Measurements from ENCODE around the gene TFEB.

TFEB gene

GRCh38 chr6:41736800-41737555 is 1.6 kb upstream of the TFEB start:
- no peak for DNase-seq

- DNase-seq: no peak
Observed at GRCh38 chr6:41736186-41736733, 852 bp upstream of the TFEB start.

DNA sequence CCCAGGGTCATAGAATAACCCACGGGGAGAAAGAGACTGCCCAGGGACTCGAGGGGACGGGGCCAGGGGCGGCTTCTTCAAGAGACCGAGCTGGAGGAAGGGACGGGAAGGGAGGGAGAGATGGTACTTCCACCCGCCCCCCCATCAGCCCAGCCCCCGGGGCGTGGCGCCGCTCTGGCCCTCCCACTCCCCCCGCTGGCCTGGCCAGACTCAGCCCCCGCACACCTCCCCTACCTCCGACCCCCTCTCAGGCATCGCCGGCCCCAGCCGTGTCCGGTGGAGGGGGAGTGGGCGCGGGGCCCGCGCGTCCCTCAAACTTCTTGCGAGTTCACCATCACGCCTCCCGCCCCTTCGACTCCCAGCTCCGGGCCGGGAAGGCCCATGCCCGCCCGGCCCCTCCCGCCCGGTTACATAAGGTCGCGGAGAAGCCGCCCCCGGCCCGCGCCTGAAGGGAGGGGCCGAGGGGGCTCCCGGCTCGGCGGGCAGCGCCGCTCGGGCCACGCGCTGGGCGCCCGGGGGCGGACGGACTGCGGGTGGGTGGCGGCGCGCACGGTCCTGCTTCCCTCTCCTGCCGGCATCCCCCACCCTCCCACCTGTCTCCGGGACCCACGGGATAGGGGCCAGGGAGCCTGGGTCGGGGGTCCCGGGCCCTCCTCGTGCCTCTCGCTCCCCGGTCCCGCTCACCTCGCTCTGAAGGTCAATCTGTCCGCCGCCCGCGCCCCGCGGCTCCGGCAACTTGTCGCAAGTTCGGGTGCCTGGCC is 562 bp downstream of the TFEB start:
- peak; percentile 91 for DNase-seq

DNA sequence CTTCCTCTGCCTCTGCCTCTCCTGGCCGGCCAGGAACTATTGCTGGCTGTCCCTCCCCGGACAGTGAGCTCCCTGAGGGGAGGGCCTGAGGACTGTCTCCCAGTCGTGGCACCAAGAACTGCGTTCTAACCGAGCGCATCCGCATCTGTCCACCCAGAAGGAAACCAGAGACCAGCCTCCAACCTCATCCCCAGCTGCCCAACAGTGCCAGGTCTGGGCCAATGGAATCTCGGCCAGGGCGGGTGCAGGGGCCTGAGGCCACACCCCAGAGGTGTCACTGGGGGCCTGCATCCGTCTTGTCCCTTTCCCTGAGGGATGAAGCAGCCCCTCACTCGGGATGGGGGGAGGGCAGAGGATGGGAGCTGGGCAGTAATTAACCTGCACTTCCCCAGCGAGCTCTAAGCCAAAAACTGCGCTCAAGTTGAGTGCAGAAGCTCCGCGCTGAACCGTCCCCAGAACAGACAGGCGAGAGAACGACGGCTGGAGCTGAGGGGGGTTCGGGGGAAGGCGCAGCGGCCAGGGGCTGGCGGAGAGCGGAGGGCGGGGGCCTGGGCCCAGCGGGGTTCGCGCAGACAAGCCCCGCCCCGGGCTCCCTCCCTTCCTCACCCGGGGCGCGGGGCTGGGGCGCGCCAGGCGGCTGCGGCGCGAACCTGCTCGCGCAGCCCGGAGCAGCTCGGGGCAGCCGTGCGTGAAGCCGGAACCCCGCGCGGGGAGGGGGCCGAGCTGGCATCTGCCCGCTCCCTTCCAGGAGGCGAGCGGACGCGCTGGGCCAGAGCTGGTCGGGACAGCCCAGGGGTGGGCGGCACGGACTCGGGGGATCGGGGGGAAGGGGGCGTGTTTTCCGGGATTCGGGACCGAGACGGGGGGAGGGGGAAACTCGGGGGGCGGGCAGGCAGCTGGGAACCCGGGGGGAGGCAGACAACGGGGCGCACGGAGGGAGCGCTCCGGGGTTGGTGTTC is 1.4 kb downstream of the TFEB start:
- peak; percentile 87 for DNase-seq

GRCh38 chr6:41733360-41733706 is 2.1 kb downstream of the TFEB start:
- DNase-seq: no peak

DNA sequence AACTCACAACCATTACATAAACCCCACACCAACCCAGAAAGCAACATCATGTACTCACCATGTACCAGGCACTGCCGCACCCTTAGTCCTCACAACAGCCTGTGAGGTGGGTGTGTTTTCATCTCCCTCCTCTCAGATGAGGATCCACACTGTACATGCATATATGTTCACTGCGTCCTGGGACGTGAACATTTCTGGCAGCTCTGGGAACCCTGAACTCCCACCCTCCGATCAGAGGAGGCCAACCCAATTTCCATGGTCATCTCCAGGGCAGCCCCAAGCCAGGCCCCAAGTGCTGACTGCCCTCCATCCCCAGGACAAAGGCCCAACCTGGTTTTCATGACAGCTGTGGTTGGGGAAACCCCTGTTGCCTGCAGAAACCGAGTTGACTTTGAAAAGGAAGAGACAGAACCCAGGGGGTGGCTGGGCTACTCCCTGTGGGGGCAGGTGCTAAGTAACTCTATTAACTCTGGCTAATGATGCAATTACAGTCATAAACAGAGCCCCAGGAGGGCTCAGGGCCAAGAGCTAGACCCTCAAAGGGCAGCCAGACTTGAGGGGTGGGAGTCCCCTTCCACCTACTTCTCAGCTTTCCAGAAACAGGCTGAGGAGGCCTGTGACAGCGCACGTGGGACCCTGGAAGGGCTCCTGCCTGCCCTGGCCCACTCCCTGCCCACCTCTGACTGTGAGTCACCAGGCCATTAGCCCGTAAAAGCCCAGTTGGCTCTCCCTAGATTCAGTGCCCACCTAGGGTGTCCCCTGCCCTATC is 2.6 kb downstream of the TFEB start:
- no peak for DNase-seq

GRCh38 chr6:41732149-41732548 is 3.3 kb downstream of the TFEB start:
- no peak for DNase-seq

DNA sequence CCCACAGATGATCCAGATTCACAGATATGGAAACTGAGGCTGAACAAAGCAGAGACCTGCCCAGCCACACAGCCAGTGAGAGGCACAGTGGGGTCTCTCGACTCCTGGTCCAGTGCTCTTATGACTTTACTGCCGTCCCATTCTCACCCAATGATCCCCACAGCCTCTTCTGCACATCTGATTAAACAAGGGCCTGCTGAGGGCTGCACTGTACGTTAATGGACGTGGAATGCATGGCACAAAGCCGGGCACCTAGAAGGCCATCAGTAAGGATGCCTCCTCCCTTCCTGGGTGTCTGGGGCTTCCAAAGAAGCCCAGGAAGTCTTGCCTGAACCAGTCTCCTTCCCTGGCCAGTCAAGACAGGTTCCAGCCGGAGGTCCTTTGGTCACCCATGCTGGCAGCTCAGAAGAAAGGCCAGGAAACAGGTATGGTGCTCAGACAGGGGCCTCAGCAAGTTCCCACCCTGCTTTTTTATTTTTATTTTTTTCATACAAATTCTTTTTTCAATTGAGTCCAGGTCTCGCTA is 3.8 kb downstream of the TFEB start:
- DNase-seq: no peak

DNA sequence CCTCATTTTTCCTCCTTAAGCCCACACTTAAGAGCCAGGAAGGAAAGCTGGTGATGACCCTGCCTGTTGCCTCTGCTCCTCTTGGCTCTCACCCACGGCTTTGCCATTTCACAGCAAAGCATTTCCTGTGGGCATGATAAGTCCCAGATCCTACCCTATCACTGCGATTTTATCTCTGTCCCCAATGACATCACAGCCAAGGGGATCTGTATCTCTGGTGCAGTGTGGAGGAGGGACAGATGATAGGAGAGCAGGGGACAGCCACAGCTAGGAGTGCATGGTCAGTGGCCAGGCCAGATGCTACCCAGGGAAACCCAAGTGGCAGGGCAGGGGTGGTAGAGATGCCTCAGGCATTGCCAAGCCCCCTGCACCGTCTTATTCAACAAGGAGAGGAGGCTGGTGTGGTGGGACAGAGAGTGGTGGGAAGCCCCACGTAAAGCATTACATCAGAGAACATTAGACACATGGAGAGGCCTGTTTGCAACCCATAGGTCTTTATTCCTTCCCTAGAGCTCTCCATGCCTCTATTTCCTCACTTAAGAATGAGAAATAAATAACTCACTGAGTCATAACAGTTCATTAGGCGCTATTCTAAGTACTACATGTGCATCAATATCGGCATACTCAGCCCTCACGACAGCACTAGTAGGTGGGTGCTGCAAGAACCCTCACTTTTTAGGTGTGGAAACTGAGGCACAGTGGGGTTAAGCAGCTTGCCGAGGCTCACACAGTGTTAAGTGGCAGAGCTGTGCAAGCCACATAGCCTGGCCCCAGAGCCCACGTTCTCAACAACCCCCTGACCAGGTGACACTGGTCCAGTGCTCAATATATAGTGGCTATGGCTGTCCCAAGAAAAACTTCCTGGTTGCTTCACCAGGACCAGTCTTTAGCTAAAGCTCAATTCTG is 4.6 kb downstream of the TFEB start:
- DNase-seq: no peak

DNA sequence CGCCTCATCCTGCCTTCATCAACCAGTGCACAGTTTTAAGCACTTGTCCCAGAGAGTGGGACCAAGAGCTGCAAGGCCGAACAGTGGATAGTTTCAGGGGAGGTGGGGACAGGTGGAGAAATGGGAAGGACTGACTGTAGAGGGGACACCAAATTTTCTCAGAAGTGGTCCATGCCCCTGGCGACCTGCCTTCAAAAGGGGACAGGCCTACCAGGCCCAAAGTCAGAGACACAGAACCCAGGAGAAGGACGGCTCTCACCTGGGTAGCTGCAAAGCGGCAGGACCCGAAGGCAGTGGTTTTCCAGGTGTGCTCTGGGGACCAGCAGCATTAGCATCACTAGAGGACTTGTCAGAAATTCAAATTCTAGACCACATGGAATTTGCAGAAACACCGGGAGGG is 5.8 kb downstream of the TFEB start:
- DNase-seq: no peak

DNA sequence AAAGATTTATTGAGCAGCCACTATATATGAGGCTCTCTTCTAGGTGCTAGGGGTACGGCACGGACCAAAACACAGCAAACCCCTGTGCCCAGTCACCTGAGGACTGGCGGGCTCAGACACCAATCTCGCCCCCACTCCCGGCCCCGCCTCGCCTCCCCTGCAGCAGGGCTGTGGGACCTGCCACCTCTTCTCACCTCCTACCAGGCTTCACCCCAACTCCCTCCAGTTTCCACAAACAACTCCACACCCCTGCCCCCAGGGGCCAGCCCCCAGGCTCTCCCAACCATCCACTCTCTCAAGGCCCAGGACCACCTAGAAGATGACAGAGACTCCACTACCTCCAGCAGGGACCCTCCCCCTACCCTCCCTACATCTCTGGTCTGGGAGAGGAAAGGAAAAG is 6.5 kb downstream of the TFEB start:
- DNase-seq: no peak

DNA sequence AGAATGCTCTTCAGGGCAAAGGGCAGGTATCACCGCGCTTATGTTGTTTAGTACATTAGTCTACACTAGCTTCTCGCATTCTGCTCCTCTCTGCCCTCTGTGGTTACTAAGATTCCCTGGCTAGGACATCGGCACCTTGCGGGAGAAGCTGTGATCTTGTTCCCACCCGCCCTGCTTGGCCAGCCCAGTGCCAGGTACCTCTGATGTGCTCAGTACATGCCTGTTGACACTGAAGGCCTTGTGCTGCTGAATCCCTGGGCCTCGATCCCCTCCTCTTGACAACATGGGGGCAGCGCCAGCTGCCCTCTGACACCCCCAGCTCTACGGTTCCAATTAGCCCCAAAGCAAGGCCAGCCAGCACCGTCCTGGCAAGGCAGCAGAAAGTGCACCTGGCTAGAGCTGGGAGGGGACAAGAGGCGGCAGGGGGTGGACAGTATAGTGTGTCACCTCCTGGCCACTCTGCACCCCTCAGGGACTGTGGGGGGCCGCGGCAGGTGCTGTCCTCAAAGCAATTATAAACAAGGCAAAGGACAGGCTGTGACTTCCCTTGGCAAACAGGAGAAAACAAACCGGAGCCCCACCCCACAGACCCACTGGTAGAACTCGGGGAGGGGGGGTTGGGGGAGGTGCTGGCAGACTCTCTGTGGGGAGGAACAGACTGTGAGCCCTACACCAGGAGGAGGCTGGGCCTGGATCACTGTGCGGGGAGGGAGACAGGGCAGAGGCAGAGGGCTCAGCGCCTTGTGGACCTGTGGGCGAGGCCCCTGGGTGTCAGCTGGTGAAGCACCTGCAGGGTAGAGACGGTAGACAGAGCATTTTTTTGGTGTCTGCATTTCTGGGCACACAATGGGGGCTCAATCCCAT is 7.1 kb downstream of the TFEB start:
- DNase-seq: no peak

GRCh38 chr6:41727705-41728072 is 7.7 kb downstream of the TFEB start:
- DNase-seq: no peak

- DNase-seq: no peak
Observed at GRCh38 chr6:41726876-41727275, 8.5 kb downstream of the TFEB start.

- no peak for DNase-seq
Observed at GRCh38 chr6:41724586-41725501, 10.6 kb downstream of the TFEB start.

GRCh38 chr6:41724228-41724580 is 11.2 kb downstream of the TFEB start:
- no peak for DNase-seq

DNA sequence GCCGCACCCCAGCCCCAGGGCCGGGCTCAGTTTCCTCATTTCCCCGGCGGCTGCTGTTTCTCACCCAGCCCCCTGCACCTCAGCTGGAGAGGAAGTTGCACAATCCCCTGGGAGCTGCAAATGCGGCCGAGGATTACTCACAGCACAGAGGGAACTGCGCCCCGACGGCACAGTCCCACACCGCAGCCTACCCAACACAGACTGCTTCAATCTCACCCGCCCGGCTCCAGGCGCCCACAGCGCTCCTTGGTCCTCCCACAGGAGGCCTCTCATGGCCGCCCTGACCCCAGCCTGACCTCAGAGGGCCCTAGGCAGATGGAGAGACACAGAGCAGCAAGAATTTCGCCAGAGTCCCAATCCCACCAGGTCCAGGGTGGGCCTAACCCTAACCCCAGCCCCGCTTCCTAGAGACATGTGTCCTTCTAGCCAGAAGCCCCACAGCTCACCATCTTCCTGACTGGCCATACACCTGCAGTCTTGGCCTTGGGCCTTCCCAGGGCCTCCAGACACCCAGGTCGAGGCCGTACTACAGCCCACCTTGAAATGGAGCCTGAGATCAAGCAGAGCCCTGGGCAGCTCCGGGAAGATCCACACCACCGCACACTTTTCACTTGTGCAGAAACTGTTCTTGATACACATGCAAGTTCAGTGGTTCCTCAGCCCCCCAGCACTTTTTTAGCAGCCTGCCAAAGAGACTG is 11.7 kb downstream of the TFEB start:
- DNase-seq: peak; percentile 81

DNA sequence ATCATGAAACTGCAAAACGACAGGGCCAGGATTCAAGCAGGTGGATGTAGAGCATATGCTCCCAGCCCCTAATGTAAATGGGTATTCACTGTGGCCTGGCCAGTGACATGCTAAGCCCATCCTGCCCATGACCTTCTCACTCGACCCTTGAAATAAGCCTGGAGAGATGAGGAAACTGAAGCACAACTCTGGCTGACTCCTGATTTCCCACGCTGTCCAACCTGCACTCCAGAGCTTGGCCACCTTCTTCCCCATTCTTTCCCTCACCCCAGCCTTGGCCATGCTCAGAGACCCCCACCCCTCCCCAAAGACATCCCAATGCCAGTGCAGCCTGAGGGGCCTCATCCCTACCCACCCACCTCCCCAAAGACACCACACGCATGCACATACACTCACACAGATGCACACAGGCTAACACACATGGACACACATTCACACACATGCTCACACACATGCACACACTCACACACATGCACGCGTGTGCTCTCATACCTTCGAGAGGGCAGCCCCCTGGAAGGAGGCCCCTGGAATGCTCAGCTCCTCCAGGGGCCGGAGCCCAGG is 12.4 kb downstream of the TFEB start:
- no peak for DNase-seq
